Cardiac fibroblast (primary cell): ENCODE measurements around the gene NINL.

Source experiments
- DNase-seq, 2 donors: peaks; one replicate each; pipeline versions ENCODE4 v3.0.0 to v3.0.0-alpha.2; 2010; ENCODE audit warnings: low read depth in 2 of 2
- H3K4me3 ChIP-seq, 2 donors: replicated peaks in 1 of 2; 1 replicate in 1 of 2; 2 replicates in 1 of 2; pipeline ENCODE4 v1.5.1; 2011; ENCODE audit warnings: low read depth in 2 of 2, low read length in 2 of 2, mild to moderate bottlenecking in 2 of 2, moderate library complexity in 1 of 2
- TF ChIP-seq, protein P1 (sequence below): IDR thresholded peaks from one replicate; pipeline ENCODE4 v1.5.1; 2011; ENCODE audit warnings: low read depth, mild to moderate bottlenecking, low read length, inconsistent platforms

Gene NINL

DNA sequence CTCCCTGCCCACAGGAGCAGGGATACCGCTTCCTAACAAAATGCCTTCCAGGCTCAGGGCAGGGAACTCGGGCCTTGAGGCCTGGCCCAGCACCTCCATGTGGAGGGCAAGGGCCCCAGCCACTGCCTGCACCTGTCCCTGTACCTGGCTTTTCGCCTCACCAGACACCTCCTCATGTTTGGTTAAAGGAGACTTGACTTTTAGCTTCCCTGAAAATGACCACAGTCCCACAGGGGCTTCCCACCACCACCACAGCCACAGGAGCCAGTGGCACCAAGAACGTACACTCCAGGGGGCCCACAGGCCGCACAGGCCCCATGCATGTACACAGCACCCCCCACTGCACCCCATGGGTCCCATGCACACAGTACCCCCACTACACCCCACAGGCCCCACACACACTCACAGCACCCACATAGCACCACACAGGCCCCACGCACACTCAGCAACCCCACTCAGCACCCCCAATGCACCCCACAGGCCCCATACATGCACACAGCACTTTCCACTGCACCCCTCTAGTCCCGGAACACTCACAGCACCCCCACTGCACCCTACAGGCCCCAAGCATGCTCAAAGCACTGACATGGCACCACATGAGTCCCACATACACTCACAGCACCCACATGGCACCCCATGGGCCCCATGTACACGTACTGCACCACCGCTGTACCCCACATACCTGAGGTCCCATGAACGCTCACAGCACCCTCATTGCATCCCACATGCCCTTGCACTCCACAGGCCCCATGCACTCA, 91.4 kb downstream of the NINL start:
- TF ChIP-seq, protein P1, sequence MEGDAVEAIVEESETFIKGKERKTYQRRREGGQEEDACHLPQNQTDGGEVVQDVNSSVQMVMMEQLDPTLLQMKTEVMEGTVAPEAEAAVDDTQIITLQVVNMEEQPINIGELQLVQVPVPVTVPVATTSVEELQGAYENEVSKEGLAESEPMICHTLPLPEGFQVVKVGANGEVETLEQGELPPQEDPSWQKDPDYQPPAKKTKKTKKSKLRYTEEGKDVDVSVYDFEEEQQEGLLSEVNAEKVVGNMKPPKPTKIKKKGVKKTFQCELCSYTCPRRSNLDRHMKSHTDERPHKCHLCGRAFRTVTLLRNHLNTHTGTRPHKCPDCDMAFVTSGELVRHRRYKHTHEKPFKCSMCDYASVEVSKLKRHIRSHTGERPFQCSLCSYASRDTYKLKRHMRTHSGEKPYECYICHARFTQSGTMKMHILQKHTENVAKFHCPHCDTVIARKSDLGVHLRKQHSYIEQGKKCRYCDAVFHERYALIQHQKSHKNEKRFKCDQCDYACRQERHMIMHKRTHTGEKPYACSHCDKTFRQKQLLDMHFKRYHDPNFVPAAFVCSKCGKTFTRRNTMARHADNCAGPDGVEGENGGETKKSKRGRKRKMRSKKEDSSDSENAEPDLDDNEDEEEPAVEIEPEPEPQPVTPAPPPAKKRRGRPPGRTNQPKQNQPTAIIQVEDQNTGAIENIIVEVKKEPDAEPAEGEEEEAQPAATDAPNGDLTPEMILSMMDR, result no peak
- no peak overlapping the region for H3K4me3 ChIP-seq
- no peak for DNase-seq

DNA sequence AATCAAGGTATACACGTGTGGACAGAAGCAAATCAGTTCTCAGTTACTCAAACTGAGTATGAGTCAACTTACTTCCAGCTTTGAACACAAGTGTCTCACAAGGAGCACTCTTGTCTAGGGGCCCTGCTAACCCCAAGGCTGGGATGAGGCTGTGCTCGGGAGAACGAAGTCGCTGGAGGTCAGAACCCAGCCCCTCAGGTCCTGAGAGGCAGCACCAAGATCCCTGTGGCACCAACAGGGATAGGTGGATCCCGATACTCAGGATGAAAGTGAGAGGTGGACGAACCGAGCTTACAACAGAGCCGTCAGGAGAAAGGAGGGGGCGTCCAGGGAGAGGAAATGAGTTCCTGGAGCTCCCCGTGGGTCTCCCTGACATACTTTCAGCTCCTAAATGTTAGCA, 92.2 kb downstream of the NINL start:
- TF ChIP-seq, protein P1, result no peak
- no peak for DNase-seq
- no peak overlapping the region for H3K4me3 ChIP-seq

DNA sequence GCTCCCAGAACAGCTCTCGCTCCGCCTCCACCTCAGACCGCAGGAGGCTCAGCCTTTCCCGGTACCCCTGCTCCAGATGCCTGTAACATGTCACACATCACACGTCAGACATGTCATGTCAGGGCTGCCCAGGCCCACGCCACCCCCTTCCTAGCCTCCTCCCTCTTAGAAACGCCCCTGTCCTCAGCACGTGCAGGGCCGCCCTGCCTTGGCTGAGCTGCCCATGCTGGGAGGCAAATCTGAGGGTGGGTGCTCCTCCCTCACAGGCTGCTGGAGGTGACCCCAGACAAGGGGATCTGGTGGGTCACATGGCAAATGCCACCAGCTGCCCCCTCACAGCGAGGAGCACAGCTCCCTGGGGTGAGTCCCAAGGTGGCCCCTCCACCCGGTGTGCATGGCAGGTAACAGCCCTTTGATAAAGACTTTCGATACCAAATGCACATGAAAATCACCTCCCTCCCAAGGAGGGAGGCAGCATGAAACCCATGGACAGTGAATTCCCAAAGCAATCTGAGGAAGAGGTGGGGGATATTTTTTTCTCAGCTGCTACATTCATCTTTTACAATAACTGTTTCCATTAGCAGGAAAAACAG, 93.8 kb downstream of the NINL start:
- TF ChIP-seq, protein P1, result no peak
- H3K4me3 ChIP-seq, result no peak overlapping the region
- DNase-seq, result no peak

DNA sequence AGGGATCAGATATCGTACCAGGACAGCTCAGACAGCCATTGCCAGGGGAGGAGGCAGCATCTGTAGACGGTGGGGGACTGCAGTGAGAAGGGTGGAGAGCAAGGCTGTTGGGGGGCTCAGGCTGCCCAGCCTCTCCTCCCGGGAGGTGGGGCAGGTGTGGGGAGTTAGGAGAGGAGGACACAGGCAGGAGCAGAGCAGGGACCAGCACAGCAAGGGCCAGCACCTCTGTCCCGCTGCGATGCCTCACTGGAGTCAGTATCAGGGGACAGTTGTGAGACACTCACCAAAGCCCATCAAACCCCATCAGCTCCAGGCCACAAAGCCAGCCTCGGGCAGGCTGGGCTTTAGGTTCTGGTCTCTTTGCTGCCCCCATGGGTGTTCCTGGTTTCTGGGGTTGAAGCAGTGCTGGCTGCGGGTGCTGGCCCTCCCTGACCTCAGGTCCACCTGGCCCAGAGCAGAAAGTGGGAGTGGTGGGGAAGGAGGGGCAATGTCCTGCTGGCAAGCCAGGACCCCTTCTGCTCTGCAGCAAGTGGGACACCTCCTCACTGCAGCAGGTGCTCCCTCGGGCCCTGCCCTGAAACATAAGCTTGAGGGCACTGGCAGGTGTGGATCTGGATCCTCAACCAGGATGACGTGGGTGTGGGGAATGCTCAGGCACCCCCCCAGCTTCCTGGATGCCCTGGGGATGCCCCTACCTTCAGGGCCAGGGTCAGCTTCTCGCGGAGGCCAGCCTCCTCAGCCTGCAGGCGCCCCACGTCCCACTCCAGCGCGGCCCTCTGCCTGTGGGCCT, 94.5 kb downstream of the NINL start:
- TF ChIP-seq, protein P1, result no peak
- no peak overlapping the region for H3K4me3 ChIP-seq
- no peak for DNase-seq

DNA sequence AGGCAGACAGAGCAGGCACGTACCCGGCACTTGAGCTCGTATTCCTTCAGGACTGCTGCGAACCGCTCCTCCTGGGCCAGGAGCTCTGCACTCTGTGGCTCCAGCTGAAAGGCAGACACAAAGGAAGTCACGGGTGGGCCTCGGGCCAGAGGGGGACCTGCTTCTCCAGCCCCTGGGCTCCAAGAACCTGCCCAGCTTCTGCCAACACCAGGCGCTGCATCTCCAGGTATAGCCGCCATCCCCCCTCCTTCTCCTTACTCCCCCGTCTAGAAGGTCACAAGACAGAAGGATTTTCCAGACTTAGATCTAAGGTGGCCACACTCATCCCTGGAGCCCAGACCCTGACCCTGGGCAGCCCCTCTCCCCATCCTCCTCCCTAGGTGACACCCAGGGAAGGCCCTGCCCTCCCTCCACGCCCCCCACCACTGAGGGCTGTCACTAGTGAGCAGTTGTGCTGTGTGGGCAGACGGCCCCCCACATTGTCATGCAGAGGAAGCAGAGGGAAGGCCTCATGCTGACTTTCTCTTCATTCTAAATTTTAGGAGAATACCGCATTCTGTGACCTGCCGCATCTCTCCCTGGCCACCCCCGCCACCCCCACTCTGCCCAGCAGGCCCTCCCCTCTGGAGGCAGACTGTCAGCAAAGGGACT, 96.0 kb downstream of the NINL start:
- no peak overlapping the region for H3K4me3 ChIP-seq
- DNase-seq, result no peak
- TF ChIP-seq, protein P1, result no peak

DNA sequence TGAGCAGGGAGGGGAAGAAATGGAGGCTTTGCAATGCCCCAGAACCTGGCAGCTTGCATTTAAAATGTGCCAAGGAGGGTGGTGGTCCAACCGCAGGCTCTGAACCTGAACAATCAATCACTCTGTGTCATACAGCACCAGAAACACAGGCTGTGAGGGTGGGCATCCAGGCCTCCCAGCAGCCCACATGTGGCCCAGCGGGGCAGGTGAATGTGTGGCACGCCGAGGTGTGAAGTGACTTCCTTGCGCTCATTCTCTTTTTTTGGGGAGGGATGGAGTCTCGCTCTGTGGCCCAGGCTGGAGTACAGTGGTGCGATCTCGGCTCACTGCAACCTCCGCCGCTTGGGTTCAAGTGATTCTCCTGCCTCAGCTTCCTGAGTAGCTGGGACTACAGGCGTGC, 97.4 kb downstream of the NINL start:
- no peak for DNase-seq
- H3K4me3 ChIP-seq, result no peak overlapping the region
- TF ChIP-seq, protein P1, result no peak
